ENCODE measurements around the gene KLK14. TPM values are rescaled to one million over a fixed set of nuclear protein-coding genes. Genes with fewer than 3 reads are reported as not detected.

Gene KLK14
- under 1 TPM in 3 of 6 donors, not detected in 3; 0.20 to 0.32 (median 0.31) TPM for total RNA-seq
- under 1 TPM; 0.61 to 0.77 TPM for polyA plus RNA-seq

GRCh38 chr19:51082611-51083010 lies at the start of gene KLK14:
TSS of gene KLK14 (minus strand) at chr19:51082887. CDS start at chr19:51082614, 273 bp downstream.
- WGBS, 2 donors, result 54 to 68% methylated on average over 7 of the region's 7 CpGs
- intact Hi-C loops (cut with DNase I), result no loop called here
- FAIRE-seq (no peak), ATAC-seq (no peak), DNase-seq (no peak)
- H3K4me1 ChIP-seq, result peaks cover 6 to 8% (median 7%) of the 10 kb centered on the region in 3 donors
- H3K36me3 ChIP-seq, result no peaks in the 10 kb centered on the region
- H3K27me3 ChIP-seq, result no peaks in the 10 kb centered on the region
- no peak within 1 kb of the TSS for H3K27ac ChIP-seq
- H3K9me3 ChIP-seq, result no peaks in the 10 kb centered on the region
- TF ChIP-seq CTCF (IDR thresholded peaks at IDR 0.05), result no peak
- no peak within 1 kb of the TSS for H3K4me3 ChIP-seq

GRCh38 chr19:51131780-51132680 lies 49.3 kb upstream of the KLK14 start:
- Histone ChIP-seq H3K9me3 (no peaks in the 10 kb centered on the region), H3K36me3 (no peaks in the 10 kb centered on the region), H3K27ac (peak overlapping the region in 1 of 4 donors; percentile 19), H3K4me1 (no peaks in the 10 kb centered on the region), H3K27me3 (no peaks in the 10 kb centered on the region), H3K4me3 (no peak overlapping the region)
- WGBS, 2 donors, result 48 to 51% methylated on average over 24 of the region's 24 CpGs
- TF ChIP-seq CTCF (IDR thresholded peaks at IDR 0.05), result no peak
- no peak for DNase-seq
- intact Hi-C loops (cut with DNase I), result no loop called here
- peak in 3 of 4 donors; percentile 24 to 48 (median 42) for ATAC-seq
- FAIRE-seq, result no peak

GRCh38 chr19:51129716-51130115 lies 47.0 kb upstream of the KLK14 start:
- WGBS, 2 donors, result 74 to 85% methylated on average over 8 of the region's 8 CpGs
- no peak for TF ChIP-seq CTCF (IDR thresholded peaks at IDR 0.05)
- intact Hi-C loops (cut with DNase I), result no loop called here
- H3K4me3 ChIP-seq, result no peak overlapping the region
- no peaks in the 10 kb centered on the region for H3K9me3 ChIP-seq
- no peak for ATAC-seq
- FAIRE-seq, result no peak
- no peak for DNase-seq
- no peaks in the 10 kb centered on the region for H3K4me1 ChIP-seq
- no peaks in the 10 kb centered on the region for H3K36me3 ChIP-seq
- H3K27ac ChIP-seq, result no peak overlapping the region
- no peaks in the 10 kb centered on the region for H3K27me3 ChIP-seq

GRCh38 chr19:51128227-51128626 lies 45.5 kb upstream of the KLK14 start:
- H3K27me3 ChIP-seq, result no peaks in the 10 kb centered on the region
- no peaks in the 10 kb centered on the region for H3K9me3 ChIP-seq
- ATAC-seq (no peak), FAIRE-seq (no peak), DNase-seq (peak in 1 of 6 donors; percentile 41)
- WGBS, 2 donors, result 77 to 81% methylated on average over 7 of the region's 7 CpGs
- no peak overlapping the region for H3K4me3 ChIP-seq
- no peak overlapping the region for H3K27ac ChIP-seq
- intact Hi-C loops (cut with DNase I), result no loop called here
- no peak for TF ChIP-seq CTCF (IDR thresholded peaks at IDR 0.05)
- no peaks in the 10 kb centered on the region for H3K36me3 ChIP-seq
- H3K4me1 ChIP-seq, result no peaks in the 10 kb centered on the region

GRCh38 chr19:51127755-51128154 lies 45.1 kb upstream of the KLK14 start:
- Histone ChIP-seq H3K4me3 (no peak overlapping the region), H3K27me3 (no peaks in the 10 kb centered on the region), H3K36me3 (no peaks in the 10 kb centered on the region), H3K4me1 (no peaks in the 10 kb centered on the region), H3K9me3 (no peaks in the 10 kb centered on the region), H3K27ac (no peak overlapping the region)
- DNase-seq, result peak in 1 of 6 donors; percentile 22
- no peak for FAIRE-seq
- WGBS, 2 donors, result 64 to 76% methylated on average over 4 of the region's 4 CpGs
- ATAC-seq, result peak in 3 of 4 donors; percentile 25 to 50 (median 45)
- intact Hi-C loops (cut with DNase I), result no loop called here
- TF ChIP-seq CTCF (IDR thresholded peaks at IDR 0.05), result no peak
